MM.1S (cell line): ENCODE data around the gene STAT1.

Experiments used
- DNase-seq: peaks from one replicate; pipeline ENCODE4 v3.0.0-alpha.2; 2015
- H2AFZ ChIP-seq: fragments of 300-600 bp; sonication (generic); 2 replicates; pipeline ENCODE4 v1.6.0; 2016; ENCODE audit warnings: antibody characterized with exemption, low read length
- H3F3A ChIP-seq: fragments of 300-600 bp; sonication (generic); 2 replicates; pipeline ENCODE4 v1.6.1; 2016; ENCODE audit warnings: mild to moderate bottlenecking, antibody characterized with exemption, low read length, moderate library complexity, mixed read lengths; ENCODE audit not compliant: insufficient read depth
- H3K27ac ChIP-seq: fragments of 300-600 bp; sonication (generic); 2 replicates; pipeline ENCODE4 v1.5.1; 2016; ENCODE audit warnings: mild to moderate bottlenecking, low read length
- H3K27me3 ChIP-seq: fragments of 300-600 bp; sonication (generic); replicated peaks from 2 replicates; pipeline ENCODE4 v1.6.0; 2016; ENCODE audit warnings: low read length; ENCODE audit not compliant: insufficient read depth
- H3K36me3 ChIP-seq: fragments of 300-600 bp; sonication (generic); replicated peaks from 2 replicates; pipeline ENCODE4 v1.6.1; 2016; ENCODE audit warnings: mild to moderate bottlenecking, low read length, mixed read lengths; ENCODE audit not compliant: insufficient read depth
- H3K4me1 ChIP-seq: fragments of 300-600 bp; sonication (generic); 2 replicates; pipeline ENCODE4 v1.6.1; 2016; ENCODE audit warnings: low read length, mixed read lengths
- H3K4me2 ChIP-seq: fragments of 300-600 bp; sonication (generic); 2 replicates; pipeline ENCODE4 v1.6.0; 2016; ENCODE audit warnings: low read depth, low read length
- H3K4me3 ChIP-seq: fragments of 300-600 bp; sonication (generic); 2 replicates; pipeline ENCODE4 v1.5.1; 2016; ENCODE audit warnings: low read length, mixed read lengths
- H3K79me2 ChIP-seq: fragments of 300-600 bp; sonication (generic); 2 replicates; pipeline ENCODE4 v1.6.1; 2016; ENCODE audit warnings: mixed run types, low read length, mixed read lengths
- H3K9ac ChIP-seq: fragments of 300-600 bp; sonication (generic); 2 replicates; pipeline ENCODE4 v1.6.1; 2016; ENCODE audit warnings: low read length, mixed read lengths
- H3K9me2 ChIP-seq: fragments of 300-600 bp; sonication (generic); replicated peaks from 2 replicates; pipeline ENCODE4 v1.6.1; 2016; ENCODE audit warnings: mild to moderate bottlenecking, low read length, mixed read lengths; ENCODE audit not compliant: insufficient read depth
- H3K9me3 ChIP-seq: fragments of 300-600 bp; sonication (generic); replicated peaks from 2 replicates; pipeline ENCODE4 v1.6.1; 2016; ENCODE audit warnings: mild to moderate bottlenecking, low read length, mixed read lengths; ENCODE audit not compliant: insufficient read depth
- H4K20me1 ChIP-seq: fragments of 300-600 bp; sonication (generic); 2 replicates; pipeline ENCODE4 v1.6.1; 2016; ENCODE audit warnings: mild to moderate bottlenecking, low read length, moderate library complexity, mixed read lengths; ENCODE audit not compliant: insufficient read depth
- EZH2 ChIP-seq: fragments of 300-600 bp; sonication (generic); optimal IDR thresholded peaks from 2 replicates; pipeline ENCODE3; 2017; ENCODE audit warnings: low read depth, mild to moderate bottlenecking, antibody characterized with exemption, low read length, mixed read lengths
- EZH2phosphoT487 ChIP-seq: fragments of 300-600 bp; sonication (generic); IDR thresholded peaks from 2 replicates; pipeline ENCODE4 v1.6.1; 2018; ENCODE audit warnings: antibody characterized with exemption, low read length
- TF ChIP-seq, protein P1 (sequence below): fragments of 300-600 bp; sonication (generic); IDR thresholded peaks from 2 replicates; pipeline ENCODE4 v1.5.1; 2016; ENCODE audit warnings: antibody characterized with exemption, low read length, mixed read lengths

Gene STAT1

GRCh38 chr2:191008286-191008685 is 5.7 kb downstream of the STAT1 start:
- Histone ChIP-seq H3K9me2 (no peaks in the 10 kb centered on the region), H4K20me1 (no peaks in the 10 kb centered on the region), H3F3A (no peaks in the 10 kb centered on the region), H2AFZ (no peak overlapping the region), H3K4me2 (no peak overlapping the region), H3K4me3 (no peak overlapping the region), H3K27ac (no peak overlapping the region), H3K27me3 (no peaks in the 10 kb centered on the region), H3K4me1 (peaks cover 12% of the 10 kb centered on the region), H3K79me2 (peaks cover 21% of the 10 kb centered on the region), H3K9ac (no peak overlapping the region), H3K36me3 (0 out of 2 replicates have a peak, but pooled peaks cover 7% of the 10 kb centered on the region), H3K9me3 (no peaks in the 10 kb centered on the region)
- DNase-seq = no peak
- TF ChIP-seq, protein P1, sequence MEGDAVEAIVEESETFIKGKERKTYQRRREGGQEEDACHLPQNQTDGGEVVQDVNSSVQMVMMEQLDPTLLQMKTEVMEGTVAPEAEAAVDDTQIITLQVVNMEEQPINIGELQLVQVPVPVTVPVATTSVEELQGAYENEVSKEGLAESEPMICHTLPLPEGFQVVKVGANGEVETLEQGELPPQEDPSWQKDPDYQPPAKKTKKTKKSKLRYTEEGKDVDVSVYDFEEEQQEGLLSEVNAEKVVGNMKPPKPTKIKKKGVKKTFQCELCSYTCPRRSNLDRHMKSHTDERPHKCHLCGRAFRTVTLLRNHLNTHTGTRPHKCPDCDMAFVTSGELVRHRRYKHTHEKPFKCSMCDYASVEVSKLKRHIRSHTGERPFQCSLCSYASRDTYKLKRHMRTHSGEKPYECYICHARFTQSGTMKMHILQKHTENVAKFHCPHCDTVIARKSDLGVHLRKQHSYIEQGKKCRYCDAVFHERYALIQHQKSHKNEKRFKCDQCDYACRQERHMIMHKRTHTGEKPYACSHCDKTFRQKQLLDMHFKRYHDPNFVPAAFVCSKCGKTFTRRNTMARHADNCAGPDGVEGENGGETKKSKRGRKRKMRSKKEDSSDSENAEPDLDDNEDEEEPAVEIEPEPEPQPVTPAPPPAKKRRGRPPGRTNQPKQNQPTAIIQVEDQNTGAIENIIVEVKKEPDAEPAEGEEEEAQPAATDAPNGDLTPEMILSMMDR = no peak
- TF ChIP-seq EZH2 (no peak), EZH2phosphoT487 (no peak)

- no peaks in the 10 kb centered on the region for H4K20me1 ChIP-seq
- no peaks in the 10 kb centered on the region for H3F3A ChIP-seq
- H3K36me3 ChIP-seq = 0 out of 2 replicates have a peak, but pooled peaks cover 7% of the 10 kb centered on the region
- no peaks in the 10 kb centered on the region for H3K27me3 ChIP-seq
- H3K27ac ChIP-seq = no peak overlapping the region
- H2AFZ ChIP-seq = no peak overlapping the region
- no peak overlapping the region for H3K4me3 ChIP-seq
- H3K9ac ChIP-seq = no peak overlapping the region
- H3K79me2 ChIP-seq = peaks cover 10% of the 10 kb centered on the region
- peaks cover 8% of the 10 kb centered on the region for H3K4me1 ChIP-seq
- no peak for DNase-seq
- H3K9me3 ChIP-seq = no peaks in the 10 kb centered on the region
- no peaks in the 10 kb centered on the region for H3K9me2 ChIP-seq
- TF ChIP-seq EZH2 = no peak
- TF ChIP-seq, protein P1 = no peak
- TF ChIP-seq EZH2phosphoT487 = no peak
- H3K4me2 ChIP-seq = no peak overlapping the region
These were observed 6.8 kb downstream of the STAT1 start for GRCh38 chr2:191006997-191007783.

DNA sequence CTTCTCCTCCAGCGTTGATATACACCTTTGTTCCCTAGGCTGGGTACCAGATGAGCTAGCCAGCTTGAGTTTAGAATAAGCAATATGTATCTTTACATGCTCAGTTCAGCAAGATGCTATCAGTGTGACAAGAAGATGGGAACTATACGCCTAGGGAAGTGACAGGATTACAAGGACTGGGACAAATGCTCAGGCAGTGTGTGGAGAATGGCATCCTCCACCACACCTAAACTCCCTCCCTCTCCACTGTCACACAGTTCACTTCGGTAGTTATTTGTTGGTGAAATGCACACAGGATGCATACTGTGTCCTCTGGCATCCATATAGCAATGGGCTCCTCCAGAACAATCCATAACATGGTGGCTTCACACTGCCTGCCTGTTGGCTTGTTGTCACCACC is 7.7 kb downstream of the STAT1 start:
- peaks cover 9% of the 10 kb centered on the region; the same call in 1 of the 2 replicates for H3K36me3 ChIP-seq
- no peak overlapping the region for H3K4me3 ChIP-seq
- TF ChIP-seq, protein P1 = no peak
- TF ChIP-seq EZH2phosphoT487 (no peak), EZH2 (no peak)
- no peak overlapping the region for H3K27ac ChIP-seq
- DNase-seq = no peak
- H4K20me1 ChIP-seq = no peaks in the 10 kb centered on the region
- H3K79me2 ChIP-seq = peaks cover 6% of the 10 kb centered on the region
- H2AFZ ChIP-seq = no peak overlapping the region
- no peaks in the 10 kb centered on the region for H3K9me2 ChIP-seq
- no peaks in the 10 kb centered on the region for H3F3A ChIP-seq
- H3K4me1 ChIP-seq = peaks cover 8% of the 10 kb centered on the region
- H3K4me2 ChIP-seq = no peak overlapping the region
- no peaks in the 10 kb centered on the region for H3K27me3 ChIP-seq
- no peak overlapping the region for H3K9ac ChIP-seq
- no peaks in the 10 kb centered on the region for H3K9me3 ChIP-seq
